Peyer's patch (tissue), 4 donors: ENCODE results near the gene TBC1D23.
"Not testable (repeated sequence)": the region's sequence is repeated elsewhere in the genome, so short reads cannot be mapped to it uniquely, and the experiment has no call there.

Experiments used
- POLR2A ChIP-seq, 2 donors: fragments of 450-650 bp; IDR thresholded peaks; one replicate each; pipeline ENCODE4 v1.5.1; 2017; ENCODE audit warnings: antibody characterized with exemption in 2 of 2, mild to moderate bottlenecking in 2 of 2, moderate library complexity in 2 of 2
- TF ChIP-seq, protein P1 (sequence below), 6 experiments: fragments of 450-650 bp in 4 of 6; fragments of 200-600 bp in 2 of 6; sonication (generic) in 1 of 6; IDR thresholded peaks; one replicate each; pipeline ENCODE4 v1.5.1; 2017 to 2019; ENCODE audit warnings: antibody characterized with exemption in 6 of 6, mild to moderate bottlenecking in 3 of 6, moderate library complexity in 1 of 6

DNA sequence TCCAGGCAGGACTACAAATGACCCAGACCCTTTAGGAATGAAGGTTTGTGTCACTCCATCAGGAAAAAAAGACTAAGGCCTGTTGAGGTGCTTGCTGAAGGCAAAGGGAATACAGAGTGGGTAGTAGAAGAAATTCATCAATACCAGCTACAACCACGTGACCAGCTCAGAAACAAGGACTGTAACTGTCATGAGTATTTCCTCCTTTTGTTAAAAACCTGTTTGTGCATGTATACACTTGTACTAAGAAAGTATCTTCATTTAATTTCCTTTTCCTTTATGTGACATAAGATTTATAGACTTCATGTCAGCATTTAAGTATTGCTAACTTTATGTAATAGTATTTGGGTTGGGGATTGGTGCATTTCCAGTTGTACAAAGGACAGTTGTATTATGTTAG, 18.3 kb upstream of the TBC1D23 start:
- not testable (repeated sequence) for TF ChIP-seq POLR2A (IDR thresholded peaks at IDR 0.05)
- TF ChIP-seq, protein P1, sequence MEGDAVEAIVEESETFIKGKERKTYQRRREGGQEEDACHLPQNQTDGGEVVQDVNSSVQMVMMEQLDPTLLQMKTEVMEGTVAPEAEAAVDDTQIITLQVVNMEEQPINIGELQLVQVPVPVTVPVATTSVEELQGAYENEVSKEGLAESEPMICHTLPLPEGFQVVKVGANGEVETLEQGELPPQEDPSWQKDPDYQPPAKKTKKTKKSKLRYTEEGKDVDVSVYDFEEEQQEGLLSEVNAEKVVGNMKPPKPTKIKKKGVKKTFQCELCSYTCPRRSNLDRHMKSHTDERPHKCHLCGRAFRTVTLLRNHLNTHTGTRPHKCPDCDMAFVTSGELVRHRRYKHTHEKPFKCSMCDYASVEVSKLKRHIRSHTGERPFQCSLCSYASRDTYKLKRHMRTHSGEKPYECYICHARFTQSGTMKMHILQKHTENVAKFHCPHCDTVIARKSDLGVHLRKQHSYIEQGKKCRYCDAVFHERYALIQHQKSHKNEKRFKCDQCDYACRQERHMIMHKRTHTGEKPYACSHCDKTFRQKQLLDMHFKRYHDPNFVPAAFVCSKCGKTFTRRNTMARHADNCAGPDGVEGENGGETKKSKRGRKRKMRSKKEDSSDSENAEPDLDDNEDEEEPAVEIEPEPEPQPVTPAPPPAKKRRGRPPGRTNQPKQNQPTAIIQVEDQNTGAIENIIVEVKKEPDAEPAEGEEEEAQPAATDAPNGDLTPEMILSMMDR (IDR thresholded peaks at IDR 0.05) = not testable (repeated sequence)
